GM19099 (cell line): Measurements from ENCODE around the gene LRRN2.

Experiments
- POLR2A ChIP-seq: IDR thresholded peaks from 3 replicates; pipeline ENCODE4 v1.6.1; 2011; ENCODE audit warnings: low read depth; ENCODE audit not compliant: insufficient read length; ENCODE audit errors: extremely low read depth

LRRN2 gene

DNA sequence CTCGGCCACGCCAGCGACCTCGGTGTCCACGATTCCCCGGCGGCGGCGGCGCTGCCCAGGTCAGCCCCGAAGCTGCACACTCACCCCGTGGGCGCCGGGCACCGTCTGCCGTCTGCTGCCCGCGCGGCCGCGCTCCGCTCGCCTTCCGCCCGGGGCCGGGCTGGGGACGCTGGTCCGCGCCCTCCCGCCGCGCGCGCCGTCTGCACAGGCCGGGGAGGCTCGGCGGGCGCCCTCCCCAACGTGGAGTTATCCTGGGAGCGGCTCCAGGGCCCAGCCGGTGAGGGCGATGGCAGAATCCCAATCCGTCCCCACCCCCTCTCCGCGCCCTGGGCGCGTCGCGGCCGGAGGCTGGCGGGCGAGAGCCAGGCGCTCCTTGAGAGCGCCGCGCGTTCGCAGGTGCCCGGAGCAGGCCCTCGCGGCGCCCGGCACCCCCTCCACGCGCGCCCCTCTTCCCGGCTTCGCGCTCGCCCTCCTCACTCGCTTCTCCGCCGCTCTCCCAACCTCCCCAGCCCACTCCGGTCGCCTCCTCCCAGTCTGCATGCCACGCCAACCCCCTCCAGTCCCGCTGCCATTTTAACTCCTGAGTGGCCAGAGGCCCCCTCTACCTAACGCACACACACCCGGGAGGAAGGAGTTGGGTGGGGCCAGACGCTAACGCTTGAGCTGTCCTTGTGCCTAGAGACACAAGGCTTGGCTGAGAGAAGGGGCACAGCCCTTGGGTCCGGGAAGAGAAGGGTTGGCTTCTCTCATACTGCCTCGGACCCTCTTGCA, at the start of gene LRRN2:
Gene LRRN2, minus strand, starts transcription at position 503 of the 771 bp plus-strand sequence. CDS start 65,746 bp downstream, outside the sequence.
- TF ChIP-seq POLR2A, result no peak

DNA sequence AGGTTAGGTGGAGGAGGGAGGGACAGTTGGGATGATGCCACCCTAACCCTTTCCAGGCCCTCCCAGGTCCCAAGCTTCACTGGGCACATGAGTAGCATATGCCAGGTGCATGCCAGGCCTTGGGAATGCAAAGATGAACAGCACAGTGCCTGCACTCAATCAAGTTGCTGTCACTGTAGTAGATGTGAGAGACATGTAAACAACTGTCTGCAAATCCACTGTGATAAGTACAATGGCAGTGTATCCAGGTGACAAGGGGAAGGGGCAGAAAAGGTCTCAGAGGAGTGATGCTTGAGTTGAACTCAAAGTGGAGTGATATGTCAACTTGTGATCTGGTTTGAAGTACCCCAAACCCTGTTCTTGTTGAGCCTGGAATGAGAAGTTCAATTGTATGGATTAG, 49.5 kb upstream of the LRRN2 start:
- no peak for TF ChIP-seq POLR2A

DNA sequence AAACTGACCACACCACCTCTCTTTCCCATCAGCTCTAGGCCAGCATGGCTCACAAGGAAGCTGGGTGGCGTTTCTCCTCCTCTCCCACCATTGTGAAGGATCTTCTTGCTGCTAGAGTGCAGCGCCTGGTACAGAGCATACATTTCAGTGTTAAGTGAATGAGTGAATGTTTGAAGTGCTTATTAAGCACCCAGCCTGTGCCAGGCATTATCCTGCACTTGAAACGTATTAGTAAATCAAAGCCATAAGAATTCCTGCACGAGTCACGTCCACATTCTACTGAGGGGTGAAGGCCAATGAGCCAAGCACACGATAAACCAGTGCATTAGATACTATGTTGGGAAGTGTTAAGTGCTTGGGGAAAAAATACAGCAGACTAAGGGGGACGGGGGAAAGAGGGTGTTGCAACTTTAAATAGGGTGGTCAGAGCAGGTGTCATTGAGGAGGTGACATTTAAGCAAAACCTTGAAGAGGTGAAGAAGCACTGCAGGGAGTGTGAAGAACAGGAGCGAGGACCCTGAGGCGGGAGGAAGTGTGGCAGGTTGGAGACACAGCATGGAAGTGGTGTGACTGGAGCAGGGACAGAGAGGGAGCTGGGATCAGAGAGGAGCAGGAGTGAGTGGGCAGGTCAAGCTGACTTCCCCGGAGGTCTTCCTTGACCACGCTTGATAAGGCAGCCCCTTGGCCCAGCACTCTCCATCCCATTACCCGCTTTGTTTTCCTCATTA, 48.5 kb upstream of the LRRN2 start:
- TF ChIP-seq POLR2A, result no peak

DNA sequence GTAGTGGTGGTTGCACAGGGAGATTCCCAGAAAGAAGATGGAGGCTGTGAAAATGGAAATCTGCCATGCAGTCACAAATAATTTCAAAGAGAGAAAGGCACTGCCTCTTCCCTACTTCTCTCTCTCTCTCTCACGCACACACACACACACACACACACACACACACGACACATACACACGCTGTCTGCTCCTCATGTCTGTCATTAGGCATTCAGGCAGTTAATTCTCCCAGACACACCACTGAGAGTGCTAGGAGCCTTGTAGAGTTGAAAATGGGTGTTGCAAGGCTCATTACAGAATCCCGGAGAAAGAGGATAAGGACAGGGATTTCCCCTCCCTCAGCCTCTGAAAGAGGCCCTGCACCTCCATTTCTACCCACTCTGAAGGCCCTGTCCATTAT, 47.8 kb upstream of the LRRN2 start:
- no peak for TF ChIP-seq POLR2A

DNA sequence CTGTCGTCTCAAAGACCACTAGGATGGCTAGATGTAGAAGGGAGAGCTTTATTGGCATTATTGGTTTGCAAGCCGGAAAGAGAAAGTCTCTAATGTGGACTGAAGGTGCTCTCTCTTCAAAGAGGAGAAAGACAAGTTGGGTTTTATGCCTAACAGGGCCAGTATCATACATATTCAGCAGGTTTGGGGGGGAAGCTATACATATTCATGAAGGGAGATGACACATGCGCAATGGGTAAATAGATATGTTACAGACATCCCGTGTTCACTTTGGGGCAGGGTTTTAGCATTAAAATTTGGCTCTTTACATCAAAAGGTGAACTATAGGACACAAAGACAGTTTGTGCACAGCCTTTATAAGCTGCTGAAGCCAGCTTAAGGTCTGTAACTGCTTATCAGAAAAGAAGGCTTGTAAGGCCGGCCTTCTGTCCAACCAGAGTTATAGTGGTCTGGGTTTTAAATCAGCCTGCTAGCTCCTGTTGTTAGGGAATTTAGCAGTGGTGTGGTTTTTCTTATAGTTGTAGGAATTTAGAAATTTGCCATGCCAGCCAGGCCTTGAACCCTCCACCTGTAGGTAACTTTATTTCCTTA, 46.5 kb upstream of the LRRN2 start:
- no peak for TF ChIP-seq POLR2A

DNA sequence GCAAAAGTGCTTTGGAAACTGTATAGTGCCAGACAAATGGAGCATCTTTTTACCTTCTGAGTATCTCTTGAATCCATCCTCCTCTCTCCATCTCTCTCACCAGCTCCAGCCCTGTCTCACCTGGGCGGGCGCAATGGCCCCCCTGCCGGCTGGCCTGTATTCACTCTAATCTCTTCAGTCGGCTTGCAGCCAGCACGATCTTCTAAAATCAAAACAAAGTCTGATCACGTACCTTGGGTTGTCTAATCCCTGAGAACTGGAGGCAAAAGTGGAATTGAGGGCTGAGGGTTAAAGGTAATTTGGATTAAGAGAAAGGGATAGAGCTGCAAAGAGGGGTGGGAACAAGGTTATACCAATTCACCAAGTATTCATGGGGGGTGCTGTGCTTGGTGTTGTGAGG, 46.0 kb upstream of the LRRN2 start:
- TF ChIP-seq POLR2A, result no peak

DNA sequence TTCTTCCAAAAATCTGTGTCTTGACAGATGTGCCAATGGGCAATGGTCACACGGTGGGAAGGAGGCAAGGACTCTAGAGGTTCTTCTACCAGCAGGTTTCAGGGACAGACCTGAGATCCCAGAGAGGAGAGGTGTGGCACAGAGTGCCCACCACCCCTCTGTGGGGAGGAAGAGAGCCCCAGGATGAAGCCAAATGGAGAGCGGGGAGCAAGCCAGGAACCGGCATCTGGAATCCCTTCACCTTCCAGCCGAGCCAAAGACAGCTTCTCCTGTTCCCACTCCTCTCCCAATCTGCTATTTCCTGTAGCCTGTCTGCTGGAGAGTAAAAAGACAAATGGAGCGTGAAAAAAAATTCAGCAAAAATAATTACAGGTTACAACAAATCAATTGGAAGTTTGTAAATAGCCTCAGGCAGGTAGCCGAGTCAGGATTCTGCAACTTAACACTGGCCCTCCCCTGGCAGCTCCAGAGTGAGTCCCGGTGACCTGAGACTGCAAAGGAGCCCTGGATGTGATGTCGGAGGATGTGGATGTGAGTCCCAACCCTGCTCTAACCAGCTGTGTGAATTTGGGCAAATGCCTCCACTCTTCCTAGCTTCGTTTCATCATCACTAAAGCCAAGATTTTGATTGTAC, 45.4 kb upstream of the LRRN2 start:
- no peak for TF ChIP-seq POLR2A

DNA sequence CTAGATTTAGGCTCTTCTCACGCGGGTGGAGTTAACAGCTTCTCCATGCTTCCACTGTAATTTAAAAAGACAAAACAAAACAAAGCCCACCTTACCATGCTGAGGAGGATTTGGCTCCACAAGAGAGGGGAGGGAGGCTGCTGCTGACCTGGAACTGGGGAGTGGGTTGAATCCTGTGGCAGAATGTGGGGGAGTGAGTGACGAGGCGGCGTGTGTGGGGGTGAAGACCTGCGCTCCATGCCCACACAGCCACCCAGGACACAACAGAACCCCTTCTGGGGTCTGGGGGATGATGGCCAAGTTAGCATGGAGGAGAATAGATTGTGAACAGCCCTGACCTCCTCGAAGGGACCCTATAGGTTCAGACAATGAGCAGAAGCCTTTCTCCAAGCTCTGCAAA, 44.0 kb upstream of the LRRN2 start:
- TF ChIP-seq POLR2A, result no peak

DNA sequence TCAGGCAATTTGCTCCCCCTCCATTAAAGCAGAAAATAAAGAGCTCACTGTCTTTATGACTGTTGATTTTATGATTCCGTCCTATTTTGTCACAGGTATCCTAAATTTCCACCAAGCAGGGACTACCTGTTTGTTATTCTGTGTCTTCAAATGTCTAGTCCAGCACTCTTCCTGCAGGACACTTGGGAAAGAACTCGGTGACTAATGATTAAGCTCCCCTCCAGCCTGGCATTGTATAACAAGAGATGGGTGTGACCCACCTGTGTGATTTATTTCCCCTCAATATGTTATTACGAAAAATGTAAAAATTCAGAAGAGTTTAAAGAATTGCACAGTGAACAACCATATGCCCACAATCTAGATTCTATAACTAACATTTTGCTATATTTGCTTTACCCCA, 42.9 kb upstream of the LRRN2 start:
- no peak for TF ChIP-seq POLR2A

DNA sequence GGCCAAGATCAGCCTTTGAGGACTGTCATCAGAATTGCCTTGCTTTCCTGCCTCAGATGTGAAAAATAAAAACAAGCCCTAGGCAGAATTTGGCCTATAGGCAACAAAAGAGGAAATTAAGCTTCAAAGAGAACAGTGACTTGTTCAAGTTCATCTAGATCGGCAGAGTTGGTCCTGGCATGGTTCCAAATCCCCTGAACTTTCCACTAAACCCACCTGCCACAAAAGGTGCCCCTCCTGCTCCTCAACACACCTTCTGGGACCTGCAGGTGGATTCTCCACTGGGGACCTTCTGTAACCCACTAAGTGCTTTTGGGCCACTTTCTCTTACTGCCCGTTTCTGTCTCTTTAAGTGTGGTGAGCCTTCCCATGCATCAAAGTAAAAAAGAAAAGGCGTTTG, 42.5 kb upstream of the LRRN2 start:
- TF ChIP-seq POLR2A, result no peak

DNA sequence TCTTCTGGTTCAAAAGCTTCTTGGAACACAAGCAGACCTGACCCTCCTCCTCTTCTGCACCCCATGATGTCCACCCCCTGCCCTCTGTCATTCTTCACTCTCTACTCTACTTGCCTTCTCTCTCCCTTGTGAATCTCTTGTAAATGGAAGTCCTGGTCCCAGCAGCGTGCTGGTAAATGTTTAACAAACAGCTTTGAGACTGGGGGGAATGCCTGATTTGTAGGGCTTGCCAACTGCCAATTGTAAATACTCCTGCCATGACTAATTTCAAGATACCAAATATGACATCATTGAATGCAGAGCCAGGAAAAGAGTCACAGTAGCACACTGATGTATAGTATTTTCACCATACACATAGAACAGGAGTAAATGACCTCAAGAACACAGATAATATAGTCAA, 40.9 kb upstream of the LRRN2 start:
- TF ChIP-seq POLR2A, result no peak

DNA sequence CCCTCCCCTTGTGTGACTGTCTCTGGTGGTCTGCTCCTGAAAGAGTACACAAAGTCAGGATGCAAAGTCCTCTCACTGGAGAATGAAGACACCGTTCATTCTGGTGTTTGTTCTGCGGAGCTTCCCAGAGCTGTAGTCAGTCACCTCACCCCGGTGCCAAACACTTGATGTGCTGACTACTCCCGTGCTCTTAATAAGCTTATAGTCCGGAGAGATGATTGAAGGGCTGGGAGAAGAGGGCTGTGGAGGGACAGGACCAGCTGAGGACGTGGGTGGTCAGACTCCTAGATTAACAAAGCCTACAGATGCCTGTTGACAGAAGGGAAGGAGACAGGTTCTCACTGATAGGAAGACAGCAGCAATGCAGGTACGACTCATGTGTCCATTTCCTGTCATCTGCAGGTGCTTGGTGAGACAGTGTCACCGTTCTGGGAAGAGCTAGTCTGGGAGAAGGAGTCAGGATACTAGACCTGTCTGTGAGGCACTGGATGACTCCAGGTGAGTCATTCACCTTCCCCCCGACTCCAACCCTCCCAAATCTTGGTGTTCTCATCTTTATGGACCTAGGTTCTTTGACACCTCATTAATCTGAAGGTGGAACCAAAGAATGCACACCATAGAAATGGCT, 40.4 kb upstream of the LRRN2 start:
- no peak for TF ChIP-seq POLR2A

DNA sequence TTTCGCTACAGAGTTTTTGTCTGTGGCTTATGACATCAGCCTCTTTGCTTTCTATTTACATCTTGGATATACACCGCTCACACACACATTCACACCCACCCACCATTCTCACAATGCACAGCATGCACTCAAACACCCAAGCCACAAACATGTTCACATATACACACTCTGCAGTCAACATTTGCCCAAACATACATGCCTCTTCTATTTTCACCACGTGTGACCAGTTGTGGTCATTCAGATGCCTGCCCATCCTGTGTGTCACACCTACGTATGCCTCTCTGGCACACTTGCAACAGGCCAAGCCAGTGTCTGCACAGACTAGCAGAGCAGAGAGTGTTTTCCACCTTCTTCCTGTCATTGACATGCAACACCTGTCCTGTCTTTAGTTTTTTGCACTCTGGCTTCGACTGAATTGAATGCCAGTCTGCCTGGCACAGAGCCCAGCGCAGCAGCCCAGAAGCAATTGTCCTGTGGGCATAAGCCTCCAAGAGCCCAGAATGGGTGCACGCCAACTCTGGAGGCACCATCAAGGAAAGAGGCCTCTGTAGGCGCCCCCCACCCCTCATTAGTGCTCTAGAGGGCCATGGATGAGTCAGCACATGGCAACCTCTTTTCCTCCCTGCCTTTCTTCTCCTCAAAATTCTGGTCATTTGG, 37.7 kb upstream of the LRRN2 start:
- TF ChIP-seq POLR2A, result no peak

DNA sequence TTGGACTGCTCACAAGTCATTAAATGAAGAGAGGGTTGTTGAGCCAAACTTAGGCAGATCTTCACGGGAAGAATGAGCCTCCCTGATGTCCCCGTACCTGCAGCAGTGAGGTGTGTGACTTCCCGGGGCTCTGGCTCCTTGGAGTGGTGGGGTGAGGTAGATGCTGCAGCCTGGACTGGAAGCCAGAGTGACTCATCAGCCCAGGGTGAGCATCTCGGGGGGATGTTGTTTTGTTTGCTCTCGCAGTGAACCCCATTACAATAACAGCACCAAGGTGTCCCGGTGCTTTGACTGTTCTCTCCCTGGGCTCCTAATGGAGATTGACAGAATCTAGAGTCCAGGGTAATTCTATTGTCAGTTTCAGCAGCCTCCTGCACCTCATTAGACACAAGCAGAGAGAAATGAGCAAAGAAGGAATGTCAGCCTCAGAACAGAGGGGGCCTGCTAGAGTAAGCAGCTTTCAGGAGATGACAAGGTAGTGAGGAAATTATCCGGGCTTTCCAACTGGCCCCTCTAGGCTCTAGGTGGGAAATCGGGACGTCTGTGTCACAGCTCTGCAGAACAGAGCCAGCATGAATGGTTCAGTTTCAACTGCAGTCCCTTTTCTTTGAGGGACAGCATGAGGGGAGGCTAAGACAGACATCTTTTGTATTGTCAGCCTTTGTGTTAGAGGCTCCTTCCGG, 36.0 kb upstream of the LRRN2 start:
- no peak for TF ChIP-seq POLR2A
